HG03045 (cell line): Measurements from ENCODE around the gene ARID3B.

Source experiments
- ATAC-seq: cut with Tn5 transposase; IDR thresholded peaks from one replicate; pipeline ENCODE4 v1.9.1; 2021; ENCODE audit warnings: mild to moderate bottlenecking, moderate library complexity; ENCODE audit not compliant: unreplicated experiment

ARID3B gene

DNA sequence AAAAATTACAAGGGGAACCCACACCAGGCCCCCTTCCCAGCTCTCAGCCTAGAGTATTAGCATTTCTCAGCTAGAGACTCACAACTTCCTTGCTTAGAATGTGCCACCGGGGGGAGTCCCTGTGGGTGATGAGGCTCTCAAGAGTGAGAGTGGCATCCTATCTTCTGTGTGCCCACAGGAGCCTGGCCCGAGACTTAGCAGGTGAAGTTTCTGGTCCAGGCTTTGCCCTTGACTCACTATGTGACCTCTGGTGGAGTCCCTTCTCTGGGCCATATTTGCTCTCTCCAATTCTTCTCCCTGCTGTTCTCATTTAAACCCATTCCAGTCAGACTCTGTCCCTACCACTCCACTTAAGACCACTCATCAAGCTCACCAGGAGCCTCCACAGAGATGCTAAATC lies 92.8 kb downstream of the ARID3B start:
- no peak for ATAC-seq

DNA sequence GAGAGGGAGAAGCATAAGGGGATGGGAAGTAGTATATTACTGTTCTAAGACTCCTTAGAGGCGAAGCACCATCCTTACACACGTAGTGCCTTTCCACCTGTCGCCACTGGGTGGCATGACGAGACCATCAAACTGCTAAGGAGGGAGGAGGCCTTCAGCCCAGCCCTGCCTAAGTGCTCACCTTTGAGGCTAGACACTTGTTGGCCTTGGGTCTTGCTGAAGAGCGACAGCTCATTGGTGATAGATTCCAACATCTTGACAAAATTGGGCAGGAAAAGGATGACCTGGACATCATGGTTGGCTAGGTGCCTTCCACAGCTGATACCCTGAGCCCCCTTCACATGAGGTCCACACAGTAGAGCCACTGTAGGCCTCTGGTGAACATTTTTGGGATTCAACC lies 94.2 kb downstream of the ARID3B start:
- no peak for ATAC-seq

- ATAC-seq: no peak
These were observed 96.0 kb downstream of the ARID3B start for GRCh38 chr15:74636984-74637383.

- ATAC-seq: no peak
These were observed 100.1 kb downstream of the ARID3B start for GRCh38 chr15:74641151-74641550.

DNA sequence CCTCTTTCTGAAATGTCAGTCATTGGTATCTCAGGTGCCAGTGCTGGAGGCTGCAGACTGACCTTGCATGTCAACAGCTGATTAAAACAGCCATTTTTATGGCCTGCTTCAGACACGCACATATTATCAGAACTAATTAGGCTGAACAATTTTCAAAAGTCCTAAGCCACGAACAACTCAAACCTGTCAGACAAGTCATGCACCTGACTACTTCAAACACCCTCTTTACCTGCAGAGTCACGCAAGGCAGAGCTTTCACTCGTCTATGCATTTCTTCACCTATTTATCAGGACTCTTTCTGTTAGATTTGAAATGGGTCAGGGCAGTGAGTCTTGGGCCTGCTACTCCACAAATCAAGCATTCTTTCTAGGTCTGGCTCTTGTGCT lies 101.3 kb downstream of the ARID3B start:
- ATAC-seq: no peak

- no peak for ATAC-seq
These were observed 102.0 kb downstream of the ARID3B start for GRCh38 chr15:74642734-74643664.

DNA sequence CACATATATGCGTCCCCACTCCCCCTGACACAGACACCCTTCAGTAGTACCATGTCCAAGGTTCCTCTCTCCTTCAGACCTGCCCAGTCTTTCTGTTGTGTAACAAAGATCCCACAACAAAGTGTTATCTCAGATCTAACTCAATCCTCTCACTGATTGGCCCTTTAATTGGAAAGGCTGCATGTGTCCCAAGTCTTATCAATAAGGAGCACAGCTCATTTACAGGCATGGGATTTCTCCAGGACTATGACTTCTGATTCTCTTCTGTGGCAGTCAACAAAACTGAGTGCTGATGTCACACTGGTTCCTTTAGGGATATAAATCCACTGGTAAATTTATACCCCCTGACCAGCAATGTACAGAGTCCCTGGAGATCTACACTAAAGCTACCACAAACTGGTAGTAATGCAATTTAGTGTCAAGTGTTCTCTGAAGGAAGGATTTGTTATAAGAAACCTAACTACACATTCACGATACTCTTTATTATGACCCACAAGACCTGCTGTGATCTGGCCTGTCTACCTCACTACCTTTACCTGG lies 102.7 kb downstream of the ARID3B start:
- no peak for ATAC-seq

DNA sequence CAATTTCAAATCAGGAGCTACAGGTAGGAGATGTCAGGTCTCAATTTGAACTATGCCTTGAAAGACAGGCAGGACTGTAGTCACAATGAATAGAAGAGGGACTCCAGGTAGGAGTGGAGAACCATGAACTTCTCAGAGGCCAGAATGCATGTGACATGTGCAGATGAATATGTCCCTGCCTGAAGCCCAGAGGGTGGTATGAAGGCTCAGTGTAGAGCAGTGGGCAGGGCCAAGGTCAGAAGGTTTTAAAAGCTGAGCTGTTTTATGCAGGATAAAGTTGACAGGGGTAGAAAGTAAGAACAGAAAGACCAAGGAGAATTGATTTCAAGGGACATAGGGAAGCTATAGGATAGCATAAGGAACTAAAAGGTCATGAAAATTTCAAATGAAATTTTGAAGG lies 105.5 kb downstream of the ARID3B start:
- ATAC-seq: no peak
